ENCODE data around the gene ARL4A.
"Not testable (repeated sequence)": the region's sequence is repeated elsewhere in the genome, so short reads cannot be mapped to it uniquely, and the experiment has no call there.

The ARL4A gene

GRCh38 chr7:12686891-12687717 lies at the start of gene ARL4A:
TSS of gene ARL4A (plus strand) at chr7:12687633. CDS start at chr7:12688255, 622 bp downstream.
- peak; percentile 100 for DNase-seq

DNA sequence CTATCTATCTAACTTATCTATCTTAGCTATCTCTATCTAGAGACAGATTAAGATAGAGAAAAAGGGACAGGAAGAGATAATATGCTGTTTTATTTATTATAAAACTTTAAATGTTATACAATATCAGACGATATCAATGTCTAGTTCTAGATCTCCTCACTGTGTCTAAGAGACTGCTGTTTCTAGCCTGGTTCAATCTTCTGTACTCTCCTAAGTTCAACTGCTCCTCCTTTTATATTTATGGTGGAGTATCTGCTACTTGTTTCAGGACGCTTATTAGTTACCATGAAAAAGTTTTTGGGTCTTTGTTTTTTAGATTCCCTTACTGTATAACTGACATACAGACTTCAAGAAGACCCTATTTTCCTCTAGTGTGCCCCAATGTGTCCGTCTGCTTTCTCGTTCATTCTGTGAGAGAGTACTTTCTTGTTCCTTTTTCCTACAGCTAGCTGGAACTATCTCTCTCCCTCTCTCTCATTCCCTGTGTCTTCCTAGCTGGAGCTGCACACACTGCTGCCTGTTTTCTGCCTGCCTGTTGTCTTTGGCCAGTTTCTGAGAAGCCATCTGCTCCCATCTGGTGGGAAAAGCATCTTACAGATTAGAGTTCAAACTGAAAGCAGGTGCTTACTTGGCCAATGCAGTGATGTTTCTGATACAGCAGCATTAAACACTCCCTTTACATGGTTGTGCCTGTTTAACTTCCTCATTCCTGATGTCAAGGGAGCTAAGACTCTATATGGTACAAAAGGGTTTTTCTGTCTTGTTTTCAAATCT lies 49.4 kb upstream of the ARL4A start:
- DNase-seq = peak; percentile 48

GRCh38 chr7:12638851-12639456 lies 48.5 kb upstream of the ARL4A start:
- DNase-seq = peak; percentile 85

- DNase-seq = no peak
Observed at GRCh38 chr7:12640299-12641096, 46.9 kb upstream of the ARL4A start.

DNA sequence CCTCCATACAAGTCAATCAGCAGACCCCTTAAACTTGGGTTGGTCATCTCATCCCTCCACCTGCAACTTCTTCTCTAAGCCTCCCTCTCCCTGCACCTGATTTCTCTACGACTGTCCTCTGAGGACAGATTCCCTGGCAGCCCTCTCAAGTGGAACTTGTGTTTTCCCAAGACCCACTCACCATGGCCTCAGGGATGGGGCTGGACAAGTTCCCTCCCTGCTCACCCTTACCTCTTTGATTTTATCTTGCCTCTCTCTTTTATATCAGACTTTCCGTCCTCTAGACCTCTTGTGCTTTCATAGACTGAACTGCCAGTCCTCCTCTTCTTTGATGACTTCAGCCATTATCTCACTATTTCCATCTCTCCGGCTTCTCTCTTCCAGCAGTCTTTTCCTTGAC lies 46.2 kb upstream of the ARL4A start:
- DNase-seq = no peak

DNA sequence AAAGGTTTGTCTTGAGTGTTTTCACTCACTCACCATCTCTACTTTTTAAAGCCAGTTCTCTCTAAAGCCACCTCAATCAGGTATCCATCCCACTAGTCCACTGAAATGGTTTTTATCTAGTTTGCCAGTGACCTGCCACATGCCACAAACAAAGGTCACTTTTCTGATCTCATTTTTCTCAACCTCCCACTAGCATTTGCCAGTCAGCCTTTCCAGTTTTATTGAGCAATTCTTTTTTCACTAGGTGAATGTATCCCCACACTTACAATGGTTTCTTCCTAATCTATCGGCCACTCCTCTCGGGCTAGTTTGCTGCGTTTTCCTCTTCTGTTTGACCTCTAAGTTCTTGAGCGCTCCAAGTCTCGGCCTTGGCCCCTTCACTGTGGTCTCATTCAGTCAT lies 44.9 kb upstream of the ARL4A start:
- DNase-seq = no peak

DNA sequence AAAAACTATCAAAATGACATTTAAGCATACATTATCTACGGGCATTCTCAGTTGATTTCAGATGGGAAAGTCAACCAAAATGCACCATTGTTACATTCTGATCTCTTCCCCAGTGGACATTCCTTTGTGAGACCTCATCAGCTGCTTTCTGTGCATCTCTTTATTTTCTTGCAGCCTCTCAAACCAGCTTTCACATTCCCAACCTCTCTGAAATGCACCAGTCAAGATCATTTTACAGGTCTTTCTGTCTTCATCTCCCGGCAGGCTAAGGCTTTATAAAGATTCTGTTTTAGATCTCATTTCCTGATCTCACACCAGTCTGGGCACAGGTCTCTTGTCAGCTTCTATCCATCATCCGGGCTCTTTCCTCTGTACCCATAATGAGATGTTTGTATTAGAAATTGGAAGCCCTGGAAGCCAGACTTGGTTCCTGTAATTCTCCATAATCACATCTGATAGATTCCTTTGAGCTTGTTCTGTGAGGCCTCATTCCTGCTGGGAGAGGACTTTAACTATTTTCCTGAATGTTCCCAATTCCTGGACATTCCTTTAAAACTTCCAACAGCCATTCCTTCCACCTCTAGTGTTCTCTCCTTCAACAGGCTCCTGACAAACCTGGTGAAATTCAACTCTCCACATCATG lies 44.3 kb upstream of the ARL4A start:
- DNase-seq = no peak

- peak; percentile 13 for DNase-seq
Observed at GRCh38 chr7:12643644-12644043, 43.8 kb upstream of the ARL4A start.

DNA sequence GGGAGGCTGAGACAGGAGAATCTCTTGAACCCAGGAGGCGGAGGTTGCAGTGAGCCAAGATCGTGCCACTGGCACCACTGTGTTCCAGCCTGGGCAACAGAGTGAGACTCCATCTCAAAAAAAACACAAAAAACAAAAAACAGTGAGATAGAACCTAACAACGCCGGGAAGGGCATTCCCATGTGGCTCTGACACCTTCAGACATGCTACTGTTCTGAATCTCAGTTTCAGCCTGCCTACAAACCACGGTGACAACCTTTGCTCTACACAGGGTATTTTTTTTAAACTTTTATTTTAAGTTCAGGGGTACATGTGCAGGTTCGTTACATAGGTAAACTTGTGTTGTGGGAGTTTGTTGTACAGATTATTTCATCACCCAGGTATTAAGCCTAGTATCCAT lies 42.2 kb upstream of the ARL4A start:
- DNase-seq = not testable (repeated sequence)

GRCh38 chr7:12646139-12646538 lies 41.3 kb upstream of the ARL4A start:
- peak; percentile 52 for DNase-seq

GRCh38 chr7:12647364-12648219 lies 39.8 kb upstream of the ARL4A start:
- peak; percentile 45 for DNase-seq

- DNase-seq = no peak
Observed at GRCh38 chr7:12648704-12649261, 38.6 kb upstream of the ARL4A start.

- no peak for DNase-seq
Observed at GRCh38 chr7:12649348-12649747, 38.1 kb upstream of the ARL4A start.

GRCh38 chr7:12650080-12650479 lies 37.4 kb upstream of the ARL4A start:
- no peak for DNase-seq

DNA sequence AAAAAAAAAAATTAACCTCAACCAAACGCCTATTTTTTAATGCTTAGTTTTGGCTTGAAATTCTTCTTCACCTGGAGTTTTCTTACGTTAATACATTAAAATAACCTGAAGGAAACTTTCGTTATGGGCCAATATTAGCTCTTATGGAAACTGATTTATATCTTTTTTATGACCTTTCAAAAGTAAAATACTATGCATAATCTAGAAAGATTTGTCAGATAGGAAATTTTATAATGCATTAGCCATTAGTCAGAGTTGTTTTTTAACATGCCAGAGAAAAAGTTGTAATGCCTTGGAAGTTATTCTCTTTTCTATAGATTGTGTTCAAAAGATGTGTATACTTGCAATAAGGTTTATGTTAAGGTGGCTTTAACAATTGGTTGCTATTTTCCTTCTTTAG lies 34.3 kb upstream of the ARL4A start:
- no peak for DNase-seq

DNA sequence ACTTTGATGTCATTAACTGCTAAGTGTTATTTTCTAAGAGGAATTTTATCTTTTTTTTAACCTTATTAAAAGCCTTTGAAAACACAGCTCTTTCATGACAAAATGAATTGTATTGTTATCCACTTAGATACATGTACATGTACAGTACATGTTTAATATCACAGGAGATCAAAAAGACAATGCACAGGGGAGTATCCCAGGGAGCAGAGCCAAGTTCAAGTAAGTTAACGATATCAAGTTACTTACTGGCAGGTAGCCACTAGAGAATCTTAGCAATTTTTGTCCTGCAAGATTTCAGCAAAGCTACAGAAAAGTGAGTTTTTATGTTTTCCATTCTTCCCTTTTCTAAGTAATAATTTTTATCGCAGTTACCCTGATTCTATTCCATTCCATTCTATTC lies 33.9 kb upstream of the ARL4A start:
- DNase-seq = no peak

DNA sequence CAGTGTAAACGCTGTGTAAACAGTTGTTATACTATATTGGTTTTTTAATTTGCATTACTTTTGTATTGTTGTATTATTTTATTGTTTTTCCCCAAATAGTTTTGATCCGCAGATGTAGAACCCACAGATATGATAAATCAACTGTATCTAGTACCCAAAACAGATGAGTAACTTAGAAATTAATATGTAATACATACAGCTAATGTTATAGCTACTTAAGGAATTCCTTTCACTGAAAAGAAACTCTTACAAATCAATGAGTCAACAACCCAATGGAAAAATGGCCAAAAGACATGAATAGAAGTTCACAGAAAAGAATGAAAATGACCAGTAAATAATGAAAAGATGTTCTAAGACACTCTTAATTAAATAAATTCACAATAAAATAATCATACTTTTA lies 32.3 kb upstream of the ARL4A start:
- no peak for DNase-seq

GRCh38 chr7:12660423-12660822 lies 27.0 kb upstream of the ARL4A start:
- not testable (repeated sequence) for DNase-seq

DNA sequence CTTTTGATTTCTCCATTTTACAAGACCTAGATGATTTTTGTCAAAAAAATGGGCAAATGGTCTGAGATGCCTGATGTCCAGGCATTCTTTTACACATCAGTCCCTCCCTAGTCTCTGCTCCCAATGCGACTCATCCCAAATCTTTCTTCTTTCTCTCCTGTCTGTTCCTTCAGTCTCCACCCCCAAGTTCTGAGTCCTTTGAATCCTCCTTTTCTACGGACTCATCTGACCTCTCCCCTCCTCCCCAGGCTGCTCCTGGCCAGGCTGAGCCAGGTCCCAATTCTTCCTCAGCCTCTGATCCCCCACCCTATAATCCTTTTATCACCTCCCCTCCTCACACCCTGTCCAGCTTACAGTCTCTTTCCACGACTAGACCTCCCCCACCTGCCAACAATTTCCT lies 26.4 kb upstream of the ARL4A start:
- DNase-seq = not testable (repeated sequence)

GRCh38 chr7:12661581-12661980 lies 25.9 kb upstream of the ARL4A start:
- no peak for DNase-seq
